Amniotic epithelial cell (primary cell): ENCODE data around the gene CACNB4.
"Not testable (repeated sequence)": the region's sequence is repeated elsewhere in the genome, so short reads cannot be mapped to it uniquely, and the experiment has no call there.

Source experiments
- DNase-seq: peaks from one replicate; pipeline ENCODE4 v3.0.0-alpha.2; 2010; ENCODE audit warnings: low read depth

CACNB4 gene

GRCh38 chr2:151943461-151943860 lies 155.4 kb downstream of the CACNB4 start:
- DNase-seq: no peak

DNA sequence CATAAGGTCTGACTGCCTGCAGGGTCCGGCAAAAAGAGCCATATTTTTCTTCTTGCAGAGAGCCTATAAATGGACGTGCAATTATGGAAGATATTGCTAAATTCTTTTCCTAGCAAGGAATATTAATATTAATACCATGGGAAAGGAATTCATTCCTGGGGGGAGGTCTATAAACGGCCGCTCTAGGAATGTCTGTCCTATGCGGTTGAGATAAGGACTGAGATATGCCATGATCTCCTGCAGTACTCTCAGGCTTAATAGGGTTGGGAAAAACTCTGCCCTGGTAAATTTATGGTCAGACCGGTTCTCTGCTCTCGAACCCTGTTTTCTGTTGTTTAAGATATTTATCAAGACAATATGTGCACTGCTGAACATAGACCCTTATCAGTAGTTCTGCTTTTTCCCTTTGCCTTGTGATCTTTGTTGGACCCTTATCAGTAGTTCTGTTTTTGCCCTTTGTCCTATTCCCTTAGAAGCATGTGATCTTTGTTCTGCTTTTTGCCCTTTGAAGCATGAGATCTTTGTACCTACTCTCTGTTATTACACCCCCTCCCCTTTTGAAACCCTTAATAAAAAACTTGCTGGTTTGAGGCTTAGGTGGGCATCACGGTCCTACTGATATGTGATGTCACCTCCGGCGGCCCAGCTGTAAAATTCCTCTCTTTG lies 156.2 kb downstream of the CACNB4 start:
- not testable (repeated sequence) for DNase-seq

- DNase-seq: no peak
Observed at GRCh38 chr2:151937966-151938365, 160.9 kb downstream of the CACNB4 start.

GRCh38 chr2:151936626-151937025 lies 162.2 kb downstream of the CACNB4 start:
- DNase-seq: no peak

GRCh38 chr2:151933266-151933804 lies 165.5 kb downstream of the CACNB4 start:
- no peak for DNase-seq

- DNase-seq: no peak
Observed at GRCh38 chr2:151931756-151932155, 167.1 kb downstream of the CACNB4 start.

DNA sequence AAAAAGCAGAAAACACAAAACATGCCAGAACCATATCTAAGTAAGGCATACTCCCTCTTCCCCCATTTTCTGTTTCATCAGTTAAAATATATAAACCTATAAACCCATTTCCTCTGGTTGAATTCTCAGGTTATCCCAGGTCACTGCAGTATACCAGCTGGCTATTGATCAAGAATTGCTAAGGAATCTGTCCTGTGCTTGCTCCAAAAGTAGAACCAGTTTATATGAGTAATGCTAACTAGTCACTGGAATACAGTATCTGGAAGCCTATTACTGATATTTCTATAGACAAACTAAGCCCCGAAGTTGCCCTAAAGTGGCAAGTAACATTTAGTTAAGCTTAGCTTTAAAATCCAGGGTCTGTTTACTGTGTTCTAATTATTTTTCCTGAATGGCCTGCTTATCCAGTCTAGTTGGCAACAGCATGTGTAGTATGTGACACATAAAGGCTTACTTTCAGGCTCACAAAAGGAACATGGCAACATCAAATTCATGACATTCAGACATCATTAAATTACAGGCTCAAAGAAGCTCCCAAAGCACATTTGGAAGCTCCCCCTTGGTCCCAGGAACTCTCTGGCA lies 167.7 kb downstream of the CACNB4 start:
- no peak for DNase-seq

- DNase-seq: no peak
Observed at GRCh38 chr2:151930042-151930441, 168.8 kb downstream of the CACNB4 start.

GRCh38 chr2:151928380-151928779 lies 170.5 kb downstream of the CACNB4 start:
- DNase-seq: peak; percentile 45

DNA sequence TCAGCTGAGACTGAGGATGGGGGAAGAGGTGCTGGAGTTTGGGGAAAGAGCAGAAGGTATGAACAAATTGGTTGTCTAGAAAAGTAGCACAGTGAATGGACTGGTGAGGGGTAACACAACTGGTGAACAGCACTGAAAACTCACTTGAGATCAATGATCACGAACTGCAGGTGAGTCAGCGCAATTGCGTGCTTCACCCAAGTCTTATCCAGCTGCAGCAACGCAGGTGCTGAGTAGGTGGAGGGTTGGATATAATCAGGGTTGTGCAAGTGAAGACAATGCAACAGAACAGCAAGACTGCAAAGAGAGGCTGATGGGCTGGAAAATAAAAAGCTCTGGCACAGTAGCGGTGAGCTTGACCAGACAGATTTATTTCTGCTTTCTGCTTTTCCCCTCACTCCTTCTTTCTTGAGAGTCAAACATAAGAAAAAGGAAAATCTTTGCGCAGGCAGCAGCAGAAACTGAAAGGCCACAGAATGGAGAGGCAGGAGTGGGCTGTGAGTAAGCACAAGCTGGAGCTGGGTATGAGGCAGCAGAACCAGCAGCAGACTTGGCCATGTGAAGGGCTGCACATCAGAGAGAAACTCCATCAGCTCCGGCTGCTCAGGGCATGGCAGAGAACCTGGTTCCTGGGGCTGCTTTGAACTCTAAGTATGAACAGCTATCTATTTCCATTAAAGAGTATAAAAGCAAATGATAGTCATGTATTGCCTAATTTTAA lies 171.2 kb downstream of the CACNB4 start:
- DNase-seq: no peak

GRCh38 chr2:151922845-151923666 lies 175.8 kb downstream of the CACNB4 start:
- DNase-seq: peak; percentile 63

DNA sequence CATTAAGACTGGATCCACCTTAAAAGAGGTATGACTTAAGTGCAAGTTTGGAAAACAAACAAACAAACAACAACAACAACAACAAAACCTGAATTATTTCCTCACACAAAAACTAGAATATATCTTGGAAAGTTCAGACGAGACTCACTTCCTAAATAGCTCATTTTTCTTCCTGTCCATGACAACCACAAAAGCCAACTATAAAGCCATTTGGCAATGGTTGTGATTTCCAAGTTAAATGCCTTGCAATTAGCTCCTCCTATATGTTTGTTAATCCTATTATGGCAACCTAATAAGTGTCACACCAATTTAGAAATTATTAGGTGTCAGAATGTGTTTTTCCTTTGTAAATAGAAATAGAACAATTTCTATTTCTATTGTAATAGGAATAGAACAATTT lies 179.1 kb downstream of the CACNB4 start:
- DNase-seq: no peak

GRCh38 chr2:151918308-151918707 lies 180.5 kb downstream of the CACNB4 start:
- DNase-seq: no peak

DNA sequence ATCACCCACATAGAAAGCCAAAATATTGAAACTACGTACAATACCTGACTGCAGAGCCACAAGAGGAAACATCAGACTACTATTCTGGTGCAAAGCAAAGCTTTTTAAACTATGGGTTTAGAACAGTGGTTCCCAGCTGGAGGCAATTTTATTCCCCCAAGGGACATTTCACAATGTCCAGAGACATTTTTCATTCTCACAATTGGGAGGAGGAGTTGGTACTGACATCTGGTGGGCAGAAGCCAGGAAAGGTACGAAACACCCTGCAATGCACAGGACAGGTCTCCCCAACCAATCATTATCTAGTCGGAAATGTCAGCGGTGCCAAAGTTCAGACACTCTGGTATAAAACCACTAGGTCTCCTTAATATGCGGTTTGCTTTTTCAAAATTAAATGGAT lies 182.2 kb downstream of the CACNB4 start:
- no peak for DNase-seq

DNA sequence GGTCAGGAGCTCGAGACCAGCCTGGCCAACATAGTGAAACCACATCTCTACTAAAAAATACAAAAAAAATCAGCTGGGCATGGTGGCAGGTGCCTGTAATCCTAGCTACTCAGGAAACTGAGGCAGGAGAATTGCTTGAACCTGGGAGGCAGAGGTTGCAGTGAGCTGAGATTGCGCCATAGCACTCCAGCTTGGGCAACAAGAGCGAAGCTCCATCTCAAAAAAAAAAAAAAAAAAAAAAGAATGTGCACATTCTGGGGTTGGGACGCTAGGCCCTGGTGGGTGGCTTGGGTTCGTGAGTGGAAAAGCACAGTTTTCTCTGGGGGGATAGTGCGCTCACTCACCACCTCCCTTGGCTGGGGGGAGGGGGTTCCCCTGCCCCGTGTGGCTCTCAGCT lies 183.2 kb downstream of the CACNB4 start:
- DNase-seq: not testable (repeated sequence)

DNA sequence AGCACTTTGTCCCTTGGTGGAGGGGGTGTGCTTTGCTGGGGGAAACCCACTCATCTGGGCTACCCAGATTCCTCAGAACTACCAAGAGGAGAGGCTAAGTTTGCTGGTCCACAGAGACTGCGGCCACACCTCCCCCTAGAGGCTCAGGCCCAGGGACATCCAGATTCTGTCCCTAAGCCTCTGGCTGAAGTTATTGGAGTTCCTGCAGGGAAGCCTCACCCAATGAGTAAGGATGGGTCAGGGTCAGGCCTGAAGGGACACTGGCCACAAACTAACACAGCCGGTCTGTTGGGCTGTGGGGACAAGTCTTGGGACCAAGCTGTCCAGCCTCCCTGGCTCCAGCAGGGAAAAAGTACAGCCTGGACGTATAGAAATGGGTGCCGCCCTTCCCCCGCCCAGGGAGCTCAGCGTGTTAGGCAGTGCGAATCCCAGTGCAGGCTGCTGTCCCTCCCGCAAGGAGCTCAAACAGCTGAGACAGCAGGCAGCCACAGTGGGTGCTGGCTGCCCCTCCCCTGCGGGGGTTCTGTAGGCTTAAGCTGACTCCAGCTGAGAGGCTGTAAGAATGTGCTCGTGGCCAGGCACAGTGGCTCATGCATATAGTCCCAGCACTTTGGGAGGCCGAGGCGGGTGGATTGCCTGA lies 183.7 kb downstream of the CACNB4 start:
- no peak for DNase-seq

GRCh38 chr2:151908204-151908882 lies 190.5 kb downstream of the CACNB4 start:
- DNase-seq: peak; percentile 77

DNA sequence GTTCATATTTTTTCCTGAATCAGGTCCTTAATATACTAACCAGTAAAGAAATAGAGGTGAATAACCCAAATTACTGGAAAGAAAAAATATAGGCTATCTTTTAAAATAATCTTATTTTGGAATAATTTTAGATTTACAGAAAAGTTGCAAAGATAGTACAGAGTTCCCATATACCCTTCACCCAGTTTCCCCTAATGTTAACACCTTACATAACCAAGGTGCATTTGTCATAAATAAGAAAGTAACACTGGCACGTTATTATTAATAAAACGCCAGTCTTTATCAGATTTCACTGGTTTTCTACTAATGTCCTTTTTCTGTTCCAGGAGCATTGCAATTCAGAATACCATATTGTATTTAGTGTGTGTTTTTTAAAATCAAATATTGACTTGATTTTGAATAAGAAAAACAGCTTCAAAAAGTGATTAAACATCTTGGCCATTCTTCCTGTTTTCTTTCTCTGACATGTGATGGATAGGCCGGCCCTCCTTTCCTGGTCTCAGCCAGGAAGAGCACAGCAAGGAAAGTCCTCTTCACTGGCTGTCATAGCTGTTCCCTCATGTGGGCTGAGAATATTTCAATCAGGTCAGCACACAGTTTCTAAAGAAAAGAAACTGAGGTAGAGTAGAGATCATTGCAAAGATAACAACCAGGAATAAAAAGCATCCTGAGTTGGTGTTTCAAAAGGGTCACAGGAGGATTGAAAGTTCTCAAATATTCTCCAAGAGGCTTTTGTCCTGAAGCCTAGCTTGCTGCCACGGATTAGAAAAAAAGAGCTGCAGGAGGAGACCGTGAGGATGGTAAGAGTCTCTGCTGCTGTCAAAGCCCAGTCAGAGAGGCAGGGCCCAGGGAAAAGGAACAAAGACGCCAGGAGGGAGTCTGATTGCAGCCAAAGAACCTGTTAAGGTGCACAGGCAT lies 191.3 kb downstream of the CACNB4 start:
- DNase-seq: no peak

DNA sequence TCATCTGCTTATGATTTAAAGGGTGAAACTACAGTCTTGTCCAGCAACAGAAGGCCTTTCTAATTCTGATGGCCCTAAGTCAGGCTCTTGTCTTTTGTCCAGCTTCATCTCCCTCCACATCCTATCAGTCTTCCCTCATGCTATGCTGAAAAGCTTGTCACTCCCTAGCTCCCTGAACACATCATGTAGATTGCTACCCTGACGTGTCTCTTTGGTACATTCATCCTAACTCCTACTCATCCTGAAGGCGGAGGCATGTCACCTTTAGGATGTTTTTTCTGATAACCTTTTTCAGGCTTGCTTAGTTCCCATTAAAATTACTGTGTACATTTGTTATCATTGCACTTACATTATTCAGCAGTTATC lies 192.2 kb downstream of the CACNB4 start:
- DNase-seq: peak; percentile 8

GRCh38 chr2:151905963-151906632 lies 192.7 kb downstream of the CACNB4 start:
- DNase-seq: no peak
